Activated T-helper 1 cell treated with anti-CD3 and anti-CD28 coated beads, Interleukin-12 subunit alpha, Interleukin-12 subunit beta, Interleukin-2, Interleukin-4 antibody, amounts not matched to agents 30 ng/mL and 10 ng/mL and 1 ng/mL, durations not matched to agents 14 hours and 24 hours and 36 hours (primary cell): Measurements from ENCODE around the gene FRMPD4. TPM values are rescaled to one million over a fixed set of nuclear protein-coding genes. Genes with fewer than 3 reads are reported as not detected.

ENCODE experiments used
- DNase-seq: peaks from one replicate; pipeline ENCODE4 v3.0.0; 2021; ENCODE audit warnings: low spot score
- H3K27ac Mint-ChIP-seq: one replicate; pipeline ENCODE4 v1.8.0; 2021; ENCODE audit warnings: mild to moderate bottlenecking, mixed read lengths
- H3K27me3 Mint-ChIP-seq: one replicate; pipeline ENCODE4 v1.8.0; 2022; ENCODE audit warnings: mild to moderate bottlenecking, moderate library complexity, mixed read lengths; ENCODE audit not compliant: insufficient read depth
- H3K36me3 Mint-ChIP-seq: one replicate; pipeline ENCODE4 v1.8.0; 2021; ENCODE audit warnings: low read depth, mixed read lengths
- H3K4me1 Mint-ChIP-seq: one replicate; pipeline ENCODE4 v1.8.0; 2021; ENCODE audit warnings: low read depth, mixed read lengths
- H3K4me3 Mint-ChIP-seq: one replicate; pipeline ENCODE4 v1.8.0; 2021; ENCODE audit warnings: mild to moderate bottlenecking, moderate library complexity, mixed read lengths
- H3K9me3 Mint-ChIP-seq: one replicate; pipeline ENCODE4 v1.8.0; 2021; ENCODE audit warnings: mixed read lengths
- intact Hi-C: fragments of 100-400 bp; cut with micrococcal nuclease; formaldehyde crosslinking; loops from one replicate; pipeline ENCODE4 v1.15.1; 2024
- total RNA-seq: library from RNA; stranded (reverse); gene quantifications from 2 replicates; pipeline ENCODE4 v1.2.3, GENCODE V29; 2022

Gene FRMPD4
- total RNA-seq, 1 donor from 2014 or later: not detected

DNA sequence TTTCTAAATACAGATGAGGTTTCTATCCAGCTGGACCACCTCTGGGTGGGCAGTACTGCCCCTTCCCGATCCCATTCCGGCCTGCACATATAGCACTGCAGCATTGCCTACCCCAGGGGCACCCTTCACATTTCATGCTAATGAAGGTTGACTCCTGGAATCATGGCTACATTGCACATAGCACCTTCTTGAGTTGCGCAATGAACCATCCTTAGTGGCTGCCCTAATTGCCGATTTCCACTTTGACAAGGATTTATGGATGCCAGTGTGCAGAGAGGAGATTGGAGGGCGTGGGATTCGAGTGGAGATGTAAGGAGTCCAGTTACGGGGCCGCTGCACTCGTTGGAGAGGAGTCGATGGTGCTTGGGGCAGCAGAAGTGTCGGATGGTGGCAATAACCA lies 229.0 kb downstream of the FRMPD4 start:
- no peak overlapping the region for H3K4me3 Mint-ChIP-seq
- intact Hi-C loops: no loop called here
- no peaks in the 10 kb centered on the region for H3K36me3 Mint-ChIP-seq
- H3K27ac Mint-ChIP-seq: no peak overlapping the region
- H3K9me3 Mint-ChIP-seq: no peaks in the 10 kb centered on the region
- DNase-seq: no peak
- no peaks in the 10 kb centered on the region for H3K4me1 Mint-ChIP-seq
- H3K27me3 Mint-ChIP-seq: no peaks in the 10 kb centered on the region

DNA sequence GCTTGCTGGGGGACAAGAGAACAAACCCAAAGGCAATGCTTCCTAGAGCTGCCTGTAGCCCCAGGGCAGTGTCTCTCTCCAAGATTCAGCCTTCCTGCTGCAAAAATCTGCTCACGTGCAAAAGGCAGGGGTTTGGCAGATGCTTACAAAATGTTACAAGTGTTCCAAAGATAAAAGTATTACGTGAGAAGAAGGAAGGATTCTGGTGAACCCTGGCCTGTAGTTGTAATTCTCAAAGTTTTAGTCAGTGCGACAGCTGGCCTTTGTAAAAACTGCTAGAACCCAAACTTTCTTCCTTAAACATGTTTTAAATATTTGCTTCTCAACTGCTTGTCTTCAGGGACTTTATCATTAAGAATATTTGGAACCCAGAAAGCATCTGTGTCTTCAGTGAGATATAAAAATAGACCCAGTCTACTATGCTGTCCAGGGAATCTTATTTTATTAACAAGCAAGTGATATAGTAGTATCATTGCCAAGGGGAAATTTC lies 232.3 kb downstream of the FRMPD4 start:
- no peak overlapping the region for H3K27ac Mint-ChIP-seq
- H3K4me3 Mint-ChIP-seq: no peak overlapping the region
- no peaks in the 10 kb centered on the region for H3K36me3 Mint-ChIP-seq
- intact Hi-C loops: no loop called here
- no peaks in the 10 kb centered on the region for H3K9me3 Mint-ChIP-seq
- H3K4me1 Mint-ChIP-seq: no peaks in the 10 kb centered on the region
- H3K27me3 Mint-ChIP-seq: no peaks in the 10 kb centered on the region
- no peak for DNase-seq

- no peak for DNase-seq
- no peak overlapping the region for H3K27ac Mint-ChIP-seq
- intact Hi-C loops: no loop called here
- H3K4me3 Mint-ChIP-seq: no peak overlapping the region
- H3K4me1 Mint-ChIP-seq: no peaks in the 10 kb centered on the region
- no peaks in the 10 kb centered on the region for H3K9me3 Mint-ChIP-seq
- H3K36me3 Mint-ChIP-seq: no peaks in the 10 kb centered on the region
- H3K27me3 Mint-ChIP-seq: no peaks in the 10 kb centered on the region
These were observed 233.8 kb downstream of the FRMPD4 start for GRCh38 chrX:12372111-12372510.

DNA sequence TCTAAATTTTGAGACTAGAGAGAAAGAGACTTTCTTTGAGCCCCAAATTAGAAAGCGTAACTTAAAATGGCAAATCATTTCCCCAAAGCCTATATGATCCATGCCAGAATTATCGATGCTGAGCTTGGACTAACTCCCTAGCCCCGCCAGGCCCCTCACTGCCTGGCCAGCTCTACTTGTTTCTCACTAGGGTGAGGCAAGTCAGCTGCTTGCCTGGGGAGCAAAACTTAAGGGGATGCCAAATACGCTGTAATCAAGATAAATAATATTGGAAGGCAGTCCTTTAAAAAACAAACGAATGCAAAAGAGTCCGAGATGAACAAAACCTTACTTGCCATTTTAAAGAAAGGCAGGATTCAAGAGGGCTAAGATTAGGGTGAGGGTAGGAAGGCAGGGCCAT lies 236.0 kb downstream of the FRMPD4 start:
- no peak for DNase-seq
- Mint-ChIP-seq H3K4me1 (no peaks in the 10 kb centered on the region), H3K9me3 (no peaks in the 10 kb centered on the region), H3K36me3 (no peaks in the 10 kb centered on the region), H3K27me3 (no peaks in the 10 kb centered on the region), H3K27ac (no peak overlapping the region), H3K4me3 (no peak overlapping the region)
- intact Hi-C loops: no loop called here

- Mint-ChIP-seq H3K4me1 (no peaks in the 10 kb centered on the region), H3K9me3 (no peaks in the 10 kb centered on the region), H3K27me3 (no peaks in the 10 kb centered on the region), H3K36me3 (no peaks in the 10 kb centered on the region), H3K27ac (no peak overlapping the region), H3K4me3 (no peak overlapping the region)
- intact Hi-C loops: no loop called here
- no peak for DNase-seq
These were observed 240.0 kb downstream of the FRMPD4 start for GRCh38 chrX:12378253-12378652.

DNA sequence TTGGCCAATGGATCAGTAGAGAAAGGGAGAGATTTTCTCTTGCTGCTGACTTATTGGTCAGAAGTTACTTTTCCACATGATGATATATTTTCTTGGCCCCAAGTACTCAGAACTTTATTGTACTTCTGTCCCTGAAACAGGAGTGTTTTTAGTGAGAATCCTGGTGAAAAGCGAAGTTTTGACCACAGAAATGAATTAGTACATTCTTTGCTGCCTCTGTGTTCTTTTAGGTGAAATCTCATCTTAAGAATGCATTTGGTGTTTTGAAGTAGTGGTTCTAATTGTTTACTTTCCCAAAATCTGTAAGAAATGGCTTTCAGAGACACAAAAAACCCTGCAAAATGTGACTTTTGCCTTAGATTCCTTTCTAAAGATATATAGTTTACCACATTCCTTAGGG lies 240.4 kb downstream of the FRMPD4 start:
- Mint-ChIP-seq H3K27ac (no peak overlapping the region), H3K27me3 (no peaks in the 10 kb centered on the region), H3K4me3 (no peak overlapping the region), H3K9me3 (no peaks in the 10 kb centered on the region), H3K4me1 (no peaks in the 10 kb centered on the region), H3K36me3 (no peaks in the 10 kb centered on the region)
- no peak for DNase-seq
- intact Hi-C loops: no loop called here

- no peak for DNase-seq
- H3K4me1 Mint-ChIP-seq: no peaks in the 10 kb centered on the region
- H3K9me3 Mint-ChIP-seq: no peaks in the 10 kb centered on the region
- no peaks in the 10 kb centered on the region for H3K36me3 Mint-ChIP-seq
- no peaks in the 10 kb centered on the region for H3K27me3 Mint-ChIP-seq
- intact Hi-C loops: no loop called here
- H3K27ac Mint-ChIP-seq: no peak overlapping the region
- no peak overlapping the region for H3K4me3 Mint-ChIP-seq
These were observed 241.4 kb downstream of the FRMPD4 start for GRCh38 chrX:12379671-12380070.

GRCh38 chrX:12383196-12383595 lies 244.9 kb downstream of the FRMPD4 start:
- Mint-ChIP-seq H3K27ac (no peak overlapping the region), H3K36me3 (no peaks in the 10 kb centered on the region), H3K27me3 (no peaks in the 10 kb centered on the region), H3K4me1 (no peaks in the 10 kb centered on the region), H3K4me3 (no peak overlapping the region), H3K9me3 (no peaks in the 10 kb centered on the region)
- DNase-seq: no peak
- intact Hi-C loops: no loop called here

GRCh38 chrX:12390301-12390700 lies 252.0 kb downstream of the FRMPD4 start:
- intact Hi-C loops: no loop called here
- Mint-ChIP-seq H3K4me3 (no peak overlapping the region), H3K4me1 (no peaks in the 10 kb centered on the region), H3K27me3 (no peaks in the 10 kb centered on the region), H3K9me3 (no peaks in the 10 kb centered on the region), H3K36me3 (no peaks in the 10 kb centered on the region), H3K27ac (no peak overlapping the region)
- DNase-seq: no peak

DNA sequence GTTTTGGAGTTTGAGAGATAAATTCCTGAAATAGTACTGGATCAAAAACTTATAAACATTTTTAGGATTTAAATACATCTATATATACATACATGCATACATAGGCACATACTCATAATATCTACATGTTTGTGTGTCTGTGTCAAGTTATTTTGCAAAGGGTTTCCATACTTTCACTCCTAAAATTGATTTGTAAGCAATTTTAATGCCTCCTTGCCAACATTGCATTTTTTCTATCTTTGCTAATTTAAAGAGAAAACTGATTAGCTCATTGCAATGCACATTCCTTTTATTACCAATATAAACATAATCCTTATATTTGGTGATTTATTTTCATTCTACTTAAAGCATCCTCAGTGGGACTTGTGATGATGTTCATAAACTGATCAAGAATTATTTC lies 258.3 kb downstream of the FRMPD4 start:
- Mint-ChIP-seq H3K4me3 (no peak overlapping the region), H3K27ac (no peak overlapping the region), H3K4me1 (no peaks in the 10 kb centered on the region), H3K27me3 (no peaks in the 10 kb centered on the region), H3K9me3 (no peaks in the 10 kb centered on the region), H3K36me3 (no peaks in the 10 kb centered on the region)
- intact Hi-C loops: no loop called here
- DNase-seq: no peak

GRCh38 chrX:12400218-12400617 lies 261.9 kb downstream of the FRMPD4 start:
- Mint-ChIP-seq H3K9me3 (no peaks in the 10 kb centered on the region), H3K27me3 (peaks cover 4% of the 10 kb centered on the region), H3K27ac (no peak overlapping the region), H3K4me1 (no peaks in the 10 kb centered on the region), H3K4me3 (no peak overlapping the region), H3K36me3 (no peaks in the 10 kb centered on the region)
- no peak for DNase-seq
- intact Hi-C loops: no loop called here

GRCh38 chrX:12401252-12401651 lies 263.0 kb downstream of the FRMPD4 start:
- H3K9me3 Mint-ChIP-seq: no peaks in the 10 kb centered on the region
- H3K4me3 Mint-ChIP-seq: no peak overlapping the region
- no peaks in the 10 kb centered on the region for H3K4me1 Mint-ChIP-seq
- H3K27ac Mint-ChIP-seq: no peak overlapping the region
- intact Hi-C loops: no loop called here
- no peaks in the 10 kb centered on the region for H3K36me3 Mint-ChIP-seq
- DNase-seq: no peak
- H3K27me3 Mint-ChIP-seq: peaks cover 4% of the 10 kb centered on the region

- no peak for DNase-seq
- H3K36me3 Mint-ChIP-seq: no peaks in the 10 kb centered on the region
- no peak overlapping the region for H3K4me3 Mint-ChIP-seq
- no peak overlapping the region for H3K27ac Mint-ChIP-seq
- H3K9me3 Mint-ChIP-seq: no peaks in the 10 kb centered on the region
- intact Hi-C loops: no loop called here
- H3K4me1 Mint-ChIP-seq: no peaks in the 10 kb centered on the region
- H3K27me3 Mint-ChIP-seq: peaks cover 4% of the 10 kb centered on the region
These were observed 265.3 kb downstream of the FRMPD4 start for GRCh38 chrX:12403474-12404082.

GRCh38 chrX:12405306-12405705 lies 267.0 kb downstream of the FRMPD4 start:
- Mint-ChIP-seq H3K36me3 (no peaks in the 10 kb centered on the region), H3K27me3 (peaks cover 4% of the 10 kb centered on the region), H3K4me3 (no peak overlapping the region), H3K4me1 (no peaks in the 10 kb centered on the region), H3K27ac (no peak overlapping the region), H3K9me3 (no peaks in the 10 kb centered on the region)
- no peak for DNase-seq
- intact Hi-C loops: no loop called here
